IPS-15b (cell line): ENCODE measurements around the gene NIPBL.
"Not testable (repeated sequence)": the region's sequence is repeated elsewhere in the genome, so short reads cannot be mapped to it uniquely, and the experiment has no call there.

Experiments used
- H3K27me3 ChIP-seq: one replicate; pipeline ENCODE4 v1.6.1; 2013; ENCODE audit warnings: low read length; ENCODE audit not compliant: control insufficient read depth, insufficient read depth
- H3K36me3 ChIP-seq: one replicate; pipeline ENCODE4 v1.6.1; 2013; ENCODE audit warnings: low read length; ENCODE audit not compliant: control insufficient read depth, insufficient read depth
- H3K4me1 ChIP-seq: one replicate; pipeline ENCODE4 v1.6.1; 2013; ENCODE audit warnings: mild to moderate bottlenecking, low read length; ENCODE audit not compliant: control insufficient read depth, insufficient read depth
- H3K4me3 ChIP-seq: one replicate; pipeline ENCODE4 v1.5.1; 2013; ENCODE audit warnings: low read depth, low read length
- H3K9ac ChIP-seq: one replicate; pipeline ENCODE4 v1.6.1; 2013; ENCODE audit warnings: low read depth, mild to moderate bottlenecking, low read length
- H3K9me3 ChIP-seq: one replicate; pipeline ENCODE4 v1.6.1; 2013; ENCODE audit warnings: mild to moderate bottlenecking, low read length; ENCODE audit not compliant: control insufficient read depth, insufficient read depth

NIPBL gene

DNA sequence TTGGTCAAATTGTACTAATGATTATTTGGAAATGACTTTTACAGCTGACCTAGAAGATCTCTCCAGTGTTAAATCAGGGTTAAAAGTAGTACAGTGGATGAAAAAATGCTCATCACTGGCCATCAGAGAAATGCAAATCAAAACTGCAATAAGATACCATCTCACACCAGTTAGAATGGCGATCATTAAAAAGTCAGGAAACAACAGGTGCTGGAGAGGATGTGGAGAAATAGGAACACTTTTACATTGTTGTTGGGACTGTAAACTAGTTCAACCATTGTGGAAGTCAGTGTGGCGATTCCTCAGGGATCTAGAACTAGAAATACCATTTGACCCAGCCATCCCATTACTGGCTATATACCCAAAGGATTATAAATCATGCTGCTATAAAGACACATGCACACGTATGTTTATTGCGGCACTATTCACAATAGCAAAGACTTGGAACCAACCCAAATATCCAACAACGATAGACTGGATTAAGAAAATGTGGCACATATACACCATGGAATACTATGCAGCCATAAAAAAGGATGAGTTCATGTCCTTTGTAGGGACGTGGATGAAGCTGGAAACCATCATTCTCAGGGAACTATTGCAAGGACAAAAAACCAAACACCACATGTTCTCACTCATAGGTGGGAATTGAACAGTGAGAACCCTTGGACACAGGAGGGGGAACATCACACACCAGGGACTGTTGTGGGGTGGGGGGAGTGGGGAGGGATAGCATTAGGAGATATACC lies 15.7 kb downstream of the NIPBL start:
- H3K9me3 ChIP-seq, H3K9ac ChIP-seq, H3K36me3 ChIP-seq, H3K27me3 ChIP-seq, H3K4me3 ChIP-seq, H3K4me1 ChIP-seq: not testable (repeated sequence)

GRCh38 chr5:36894954-36895353 lies 18.4 kb downstream of the NIPBL start:
- no peak overlapping the region for H3K4me3 ChIP-seq
- H3K27me3 ChIP-seq: no peaks in the 10 kb centered on the region
- H3K9me3 ChIP-seq: no peaks in the 10 kb centered on the region
- no peaks in the 10 kb centered on the region for H3K4me1 ChIP-seq
- no peaks in the 10 kb centered on the region for H3K36me3 ChIP-seq
- no peak overlapping the region for H3K9ac ChIP-seq

DNA sequence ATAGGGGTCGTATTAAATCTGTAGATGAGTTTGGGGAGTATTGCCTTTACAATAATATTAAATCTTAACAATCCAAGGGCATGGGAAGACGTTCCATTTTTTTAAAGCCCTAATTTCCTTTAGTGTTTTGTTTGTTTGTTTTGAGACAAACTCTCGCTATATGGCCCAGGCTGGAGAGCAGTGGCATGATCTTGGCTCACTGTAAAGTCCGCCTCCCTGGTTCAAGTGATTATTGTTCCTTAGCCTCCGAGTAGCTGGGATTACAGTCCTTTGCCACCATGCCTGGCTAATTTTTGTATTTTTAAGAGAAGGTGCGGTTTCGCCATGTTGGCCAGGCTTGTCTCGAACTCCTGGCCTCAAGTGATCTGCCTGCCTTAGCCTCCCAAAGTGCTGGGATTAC lies 19.9 kb downstream of the NIPBL start:
- no peak overlapping the region for H3K9ac ChIP-seq
- H3K4me1 ChIP-seq: no peaks in the 10 kb centered on the region
- H3K4me3 ChIP-seq: no peak overlapping the region
- no peaks in the 10 kb centered on the region for H3K27me3 ChIP-seq
- no peaks in the 10 kb centered on the region for H3K36me3 ChIP-seq
- no peaks in the 10 kb centered on the region for H3K9me3 ChIP-seq

DNA sequence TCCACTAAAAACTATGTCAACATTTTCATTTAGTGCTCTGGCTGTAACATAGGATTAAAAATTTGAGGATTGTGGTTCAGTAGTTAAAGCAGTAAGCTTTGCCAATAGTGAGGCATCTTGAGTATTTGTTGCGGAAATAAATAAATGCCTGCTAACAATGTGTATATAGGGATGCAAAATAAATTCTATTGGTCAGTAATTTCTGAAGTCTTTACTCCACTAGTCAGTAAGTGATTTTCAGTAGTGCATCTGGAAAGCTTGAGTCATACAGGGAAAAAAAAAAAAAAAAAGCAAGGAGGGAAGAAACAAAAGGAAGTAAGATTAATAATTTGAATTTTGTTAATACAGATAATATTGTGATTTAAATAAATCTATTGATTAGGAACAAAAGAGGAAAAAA lies 21.0 kb downstream of the NIPBL start:
- Histone ChIP-seq H3K9me3 (no peaks in the 10 kb centered on the region), H3K36me3 (no peaks in the 10 kb centered on the region), H3K4me1 (no peaks in the 10 kb centered on the region), H3K9ac (no peak overlapping the region), H3K27me3 (no peaks in the 10 kb centered on the region), H3K4me3 (no peak overlapping the region)

- Histone ChIP-seq H3K27me3 (no peaks in the 10 kb centered on the region), H3K4me3 (no peak overlapping the region), H3K9ac (no peak overlapping the region), H3K36me3 (no peaks in the 10 kb centered on the region), H3K9me3 (no peaks in the 10 kb centered on the region), H3K4me1 (no peaks in the 10 kb centered on the region)
Observed at GRCh38 chr5:36899860-36900259, 23.3 kb downstream of the NIPBL start.

GRCh38 chr5:36900283-36900682 lies 23.7 kb downstream of the NIPBL start:
- Histone ChIP-seq H3K9me3 (no peaks in the 10 kb centered on the region), H3K4me1 (no peaks in the 10 kb centered on the region), H3K4me3 (no peak overlapping the region)

DNA sequence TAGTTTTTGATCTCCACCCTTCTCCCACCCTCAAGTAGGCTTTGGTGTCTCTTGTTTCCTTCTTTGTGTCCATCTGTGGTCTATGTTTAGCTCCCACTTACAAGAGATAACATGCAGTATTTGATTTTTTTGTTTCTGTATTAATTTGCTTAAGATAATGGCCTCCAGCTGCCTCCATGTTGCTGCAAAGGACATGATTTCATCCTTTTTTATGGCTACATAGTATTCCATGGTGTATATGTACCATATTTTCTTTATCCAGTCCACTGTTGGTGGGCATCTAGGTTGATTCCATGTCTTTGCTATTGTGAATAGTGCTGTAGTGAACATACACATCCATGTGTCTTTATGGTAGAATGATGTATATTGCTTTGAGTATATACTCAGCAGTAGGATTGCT lies 24.5 kb downstream of the NIPBL start:
- H3K9ac ChIP-seq, H3K4me3 ChIP-seq, H3K27me3 ChIP-seq, H3K4me1 ChIP-seq, H3K9me3 ChIP-seq, H3K36me3 ChIP-seq: not testable (repeated sequence)

More at GRCh38 chr5:36900283-36900682, 23.7 kb downstream of the NIPBL start:
- no peak overlapping the region for H3K9ac ChIP-seq
- H3K27me3 ChIP-seq: no peaks in the 10 kb centered on the region
- H3K36me3 ChIP-seq: no peaks in the 10 kb centered on the region

GRCh38 chr5:36901856-36902255 lies 25.3 kb downstream of the NIPBL start:
- H3K4me1 ChIP-seq: no peaks in the 10 kb centered on the region
- H3K9ac ChIP-seq: no peak overlapping the region
- no peaks in the 10 kb centered on the region for H3K27me3 ChIP-seq
- H3K4me3 ChIP-seq: no peak overlapping the region
- no peaks in the 10 kb centered on the region for H3K36me3 ChIP-seq
- no peaks in the 10 kb centered on the region for H3K9me3 ChIP-seq

- H3K4me1 ChIP-seq: no peaks in the 10 kb centered on the region
- no peaks in the 10 kb centered on the region for H3K9me3 ChIP-seq
- no peaks in the 10 kb centered on the region for H3K36me3 ChIP-seq
- no peak overlapping the region for H3K9ac ChIP-seq
- H3K27me3 ChIP-seq: no peaks in the 10 kb centered on the region
- no peak overlapping the region for H3K4me3 ChIP-seq
Observed at GRCh38 chr5:36902353-36902752, 25.8 kb downstream of the NIPBL start.

DNA sequence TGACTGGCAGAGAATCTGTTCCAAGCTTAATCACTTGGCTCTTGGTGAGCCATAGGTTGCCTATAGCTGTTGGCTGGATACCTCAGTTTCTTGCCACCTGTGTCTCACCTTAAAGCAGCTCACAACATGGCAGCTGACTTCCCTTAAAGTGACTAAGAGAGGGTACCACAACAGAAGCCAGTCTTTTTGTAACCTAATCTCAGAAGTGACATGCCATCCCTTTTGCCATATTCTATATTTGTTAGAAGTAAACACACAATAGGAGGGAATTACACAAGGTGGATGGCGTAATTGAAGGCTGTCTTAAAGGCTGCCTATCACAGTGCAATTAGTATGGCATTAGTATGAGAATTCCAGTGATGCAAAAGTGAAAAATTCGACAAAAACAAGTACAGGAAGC lies 28.1 kb downstream of the NIPBL start:
- Histone ChIP-seq H3K4me3 (no peak overlapping the region), H3K9ac (no peak overlapping the region), H3K9me3 (no peaks in the 10 kb centered on the region), H3K27me3 (no peaks in the 10 kb centered on the region), H3K36me3 (no peaks in the 10 kb centered on the region), H3K4me1 (no peaks in the 10 kb centered on the region)

DNA sequence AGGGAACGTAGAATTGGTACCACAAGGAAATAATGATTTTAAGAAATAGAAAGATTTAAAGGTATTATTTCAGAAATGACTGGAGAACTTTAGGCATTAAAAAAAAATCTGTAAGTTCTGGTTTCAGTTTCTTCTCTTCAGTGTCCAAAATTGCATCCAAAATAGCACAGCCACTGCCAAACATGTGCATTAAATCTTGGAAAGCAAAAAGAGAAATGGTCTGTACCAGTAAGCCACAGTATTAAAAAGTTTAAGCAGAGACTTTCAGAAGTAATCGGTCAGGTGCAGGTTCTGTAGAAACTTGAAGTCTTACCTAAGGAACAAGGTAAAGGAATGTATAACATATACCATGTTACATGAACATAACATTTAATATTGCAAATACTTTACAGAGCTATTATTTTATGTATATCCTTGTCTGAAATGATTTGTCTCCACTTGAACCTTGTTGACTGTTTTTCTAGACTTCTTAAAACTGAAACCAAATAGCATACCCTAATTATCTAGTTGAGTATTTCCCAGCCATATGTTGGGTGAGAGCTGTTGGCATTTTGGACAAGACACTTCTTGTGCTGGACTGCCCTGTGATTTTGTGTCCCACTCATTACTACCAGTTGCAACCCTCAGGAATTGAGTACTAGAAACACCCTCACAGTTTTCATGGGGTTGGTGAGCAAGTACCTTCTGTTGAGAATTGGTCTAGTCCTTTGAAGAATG lies 32.1 kb downstream of the NIPBL start:
- no peaks in the 10 kb centered on the region for H3K4me1 ChIP-seq
- no peaks in the 10 kb centered on the region for H3K36me3 ChIP-seq
- H3K27me3 ChIP-seq: no peaks in the 10 kb centered on the region
- H3K9ac ChIP-seq: no peak overlapping the region
- no peaks in the 10 kb centered on the region for H3K9me3 ChIP-seq
- H3K4me3 ChIP-seq: no peak overlapping the region

DNA sequence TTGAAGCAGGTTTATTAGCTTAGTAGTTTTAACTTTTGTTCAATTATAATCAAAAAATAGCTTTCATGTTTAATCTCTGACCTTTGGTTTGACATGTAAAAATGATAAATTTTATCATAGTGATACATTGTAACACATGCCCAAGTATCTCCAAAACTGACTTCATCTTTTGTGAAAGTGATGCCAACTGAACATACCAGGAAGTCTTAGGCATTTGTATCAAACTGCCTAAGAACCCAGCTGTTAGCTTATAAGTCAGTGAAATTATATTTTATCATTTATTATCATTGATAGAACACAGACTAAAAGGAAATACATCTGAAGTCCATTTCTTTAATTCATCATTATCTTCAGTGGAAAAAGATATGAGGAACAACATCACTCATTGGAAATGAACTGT lies 39.1 kb downstream of the NIPBL start:
- Histone ChIP-seq H3K27me3 (no peaks in the 10 kb centered on the region), H3K9me3 (no peaks in the 10 kb centered on the region)

More for the DNA sequence above, 39.1 kb downstream of the NIPBL start:
- Histone ChIP-seq H3K36me3 (no peaks in the 10 kb centered on the region), H3K4me3 (no peak overlapping the region), H3K9ac (no peak overlapping the region), H3K4me1 (no peaks in the 10 kb centered on the region)
